Fibroblast of lung (primary cell): Measurements from ENCODE around the gene PRTN3. TPM values are rescaled to one million over a fixed set of nuclear protein-coding genes. Genes with fewer than 3 reads are reported as not detected.

Source experiments
- DNase-seq, 2 donors: peaks; one replicate each; pipeline versions ENCODE4 v3.0.0 to v3.0.0-alpha.2; 2010; ENCODE audit warnings: low read depth in 2 of 2
- H2AFZ ChIP-seq: 2 replicates; pipeline ENCODE4 v1.5.1; 2012; ENCODE audit warnings: low read length, control low read depth, inconsistent platforms
- H3K27ac ChIP-seq: 2 replicates; pipeline ENCODE4 v1.5.1; 2011; ENCODE audit warnings: low read length, control low read depth; ENCODE audit not compliant: insufficient read depth
- H3K27me3 ChIP-seq: 2 replicates; pipeline ENCODE4 v1.5.1; 2011; ENCODE audit warnings: mild to moderate bottlenecking, low read length; ENCODE audit not compliant: control insufficient read depth, insufficient read depth
- H3K36me3 ChIP-seq: 2 replicates; pipeline ENCODE4 v1.5.1; 2011; ENCODE audit warnings: low read length; ENCODE audit not compliant: control insufficient read depth, insufficient read depth
- H3K4me1 ChIP-seq: 2 replicates; pipeline ENCODE4 v1.5.1; 2011; ENCODE audit warnings: low read length; ENCODE audit not compliant: control insufficient read depth, insufficient read depth; ENCODE audit errors: extremely low read depth
- H3K4me2 ChIP-seq: 2 replicates; pipeline ENCODE4 v1.5.1; 2011; ENCODE audit warnings: low read length, control low read depth; ENCODE audit not compliant: insufficient read depth; ENCODE audit errors: extremely low read depth
- H3K4me3 ChIP-seq, 4 experiments: fragments of 200-600 bp in 1 of 4; sonication (generic) in 1 of 4; replicated peaks in 1 of 4; 2 replicates each; pipeline ENCODE4 v1.5.1; 2011 to 2016; ENCODE audit warnings: low read length in 4 of 4, low read depth in 3 of 4, mild to moderate bottlenecking in 3 of 4, control low read depth in 2 of 4, inconsistent platforms in 1 of 4, mixed read lengths in 1 of 4; ENCODE audit not compliant: insufficient read depth in 1 of 4; ENCODE audit errors: control extremely low read depth in 1 of 4
- H3K79me2 ChIP-seq: 2 replicates; pipeline ENCODE4 v1.5.1; 2012; ENCODE audit warnings: mild to moderate bottlenecking, low read length, inconsistent platforms; ENCODE audit not compliant: control insufficient read depth, insufficient read depth
- H3K9ac ChIP-seq: 2 replicates; pipeline ENCODE4 v1.5.1; 2011; ENCODE audit warnings: mild to moderate bottlenecking, low read length, control low read depth; ENCODE audit not compliant: insufficient read depth
- H3K9me3 ChIP-seq: 2 replicates; pipeline ENCODE4 v1.5.1; 2012; ENCODE audit warnings: low read depth, low read length; ENCODE audit not compliant: control insufficient read depth, insufficient read depth
- H4K20me1 ChIP-seq: 2 replicates; pipeline ENCODE4 v1.5.1; 2011; ENCODE audit warnings: low read length; ENCODE audit not compliant: control insufficient read depth, insufficient read depth; ENCODE audit errors: extremely low read depth
- EZH2 ChIP-seq: IDR thresholded peaks from 2 replicates; pipeline ENCODE4 v1.5.1; 2012; ENCODE audit warnings: low read length, control low read depth, mild to moderate bottlenecking; ENCODE audit errors: missing control alignments
- polyA plus RNA-seq, 2 donors: library from polyadenylated mRNA; depleted of rRNA in 1 of 2; stranded (reverse) in 1 of 2; unstranded in 1 of 2; fragments of >200 nt; gene quantifications; 2 replicates each; pipeline ENCODE4 v1.2.1, GENCODE V29; 2011 to 2012; ENCODE audit warnings: missing spikeins in 1 of 2
- total RNA-seq: library from RNA; depleted of rRNA; stranded (reverse); fragments of >200 nt; gene quantifications from 2 replicates; pipeline ENCODE4 v1.2.1, GENCODE V29; 2014
- TF ChIP-seq, protein P1 (sequence below), 2 donors: IDR thresholded peaks in 1 of 2; conservative IDR thresholded peaks in 1 of 2; 1 replicate in 1 of 2; 2 replicates in 1 of 2; pipeline ENCODE4 v1.5.1; 2011 to 2012; ENCODE audit warnings: low read length in 2 of 2, control low read depth in 1 of 2, inconsistent platforms in 1 of 2, low read depth in 1 of 2, mild to moderate bottlenecking in 1 of 2

Gene PRTN3
- total and polyA plus RNA-seq, 2 donors (not counting 1 experiment from before 2014, with no cell fraction given), result not detected

GRCh38 chr19:866769-867300 lies 26.0 kb downstream of the PRTN3 start:
- Histone ChIP-seq H3K4me1 (peaks cover 11% of the 10 kb centered on the region), H3K79me2 (no peaks in the 10 kb centered on the region), H3K27ac (no peak overlapping the region), H3K27me3 (no peaks in the 10 kb centered on the region), H3K36me3 (peaks cover 11% of the 10 kb centered on the region), H3K4me3 (no peak overlapping the region), H3K9me3 (no peaks in the 10 kb centered on the region), H4K20me1 (no peaks in the 10 kb centered on the region), H2AFZ (no peak overlapping the region), H3K9ac (no peak overlapping the region), H3K4me2 (no peak overlapping the region)
- no peak for TF ChIP-seq EZH2
- TF ChIP-seq, protein P1, sequence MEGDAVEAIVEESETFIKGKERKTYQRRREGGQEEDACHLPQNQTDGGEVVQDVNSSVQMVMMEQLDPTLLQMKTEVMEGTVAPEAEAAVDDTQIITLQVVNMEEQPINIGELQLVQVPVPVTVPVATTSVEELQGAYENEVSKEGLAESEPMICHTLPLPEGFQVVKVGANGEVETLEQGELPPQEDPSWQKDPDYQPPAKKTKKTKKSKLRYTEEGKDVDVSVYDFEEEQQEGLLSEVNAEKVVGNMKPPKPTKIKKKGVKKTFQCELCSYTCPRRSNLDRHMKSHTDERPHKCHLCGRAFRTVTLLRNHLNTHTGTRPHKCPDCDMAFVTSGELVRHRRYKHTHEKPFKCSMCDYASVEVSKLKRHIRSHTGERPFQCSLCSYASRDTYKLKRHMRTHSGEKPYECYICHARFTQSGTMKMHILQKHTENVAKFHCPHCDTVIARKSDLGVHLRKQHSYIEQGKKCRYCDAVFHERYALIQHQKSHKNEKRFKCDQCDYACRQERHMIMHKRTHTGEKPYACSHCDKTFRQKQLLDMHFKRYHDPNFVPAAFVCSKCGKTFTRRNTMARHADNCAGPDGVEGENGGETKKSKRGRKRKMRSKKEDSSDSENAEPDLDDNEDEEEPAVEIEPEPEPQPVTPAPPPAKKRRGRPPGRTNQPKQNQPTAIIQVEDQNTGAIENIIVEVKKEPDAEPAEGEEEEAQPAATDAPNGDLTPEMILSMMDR (conservative IDR thresholded peaks at IDR 0.05 in 1 of 2, IDR thresholded peaks at IDR 0.05 in 1 of 2; ENCODE audit: low read depth in 1 of 2, low read length in 2 of 2), result no peak
- DNase-seq, result no peak

GRCh38 chr19:867301-867793 lies 26.5 kb downstream of the PRTN3 start:
- H4K20me1 ChIP-seq, result no peaks in the 10 kb centered on the region
- peaks cover 13% of the 10 kb centered on the region for H3K36me3 ChIP-seq
- no peak overlapping the region for H2AFZ ChIP-seq
- no peak overlapping the region for H3K9ac ChIP-seq
- H3K79me2 ChIP-seq, result no peaks in the 10 kb centered on the region
- no peak for DNase-seq
- no peaks in the 10 kb centered on the region for H3K27me3 ChIP-seq
- no peak overlapping the region for H3K4me2 ChIP-seq
- no peak overlapping the region for H3K27ac ChIP-seq
- H3K4me3 ChIP-seq, result no peak overlapping the region
- H3K9me3 ChIP-seq, result no peaks in the 10 kb centered on the region
- TF ChIP-seq, protein P1 (conservative IDR thresholded peaks at IDR 0.05 in 1 of 2, IDR thresholded peaks at IDR 0.05 in 1 of 2; ENCODE audit: low read depth in 1 of 2, low read length in 2 of 2), result no peak
- no peak for TF ChIP-seq EZH2
- peaks cover 11% of the 10 kb centered on the region for H3K4me1 ChIP-seq

- DNase-seq, result no peak
- TF ChIP-seq EZH2, result no peak
- TF ChIP-seq, protein P1 (conservative IDR thresholded peaks at IDR 0.05 in 1 of 2, IDR thresholded peaks at IDR 0.05 in 1 of 2; ENCODE audit: low read depth in 1 of 2, low read length in 2 of 2), result no peak
- Histone ChIP-seq H4K20me1 (no peaks in the 10 kb centered on the region), H3K4me2 (no peak overlapping the region), H3K79me2 (no peaks in the 10 kb centered on the region), H3K4me3 (no peak overlapping the region), H3K4me1 (peaks cover 11% of the 10 kb centered on the region), H3K27me3 (no peaks in the 10 kb centered on the region), H3K36me3 (peaks cover 13% of the 10 kb centered on the region), H3K27ac (no peak overlapping the region), H3K9ac (no peak overlapping the region), H2AFZ (no peak overlapping the region), H3K9me3 (no peaks in the 10 kb centered on the region)
These were observed 27.2 kb downstream of the PRTN3 start for GRCh38 chr19:867855-868457.
